HG02642 (cell line): ENCODE data around the gene KIF12.

Source experiments
- ATAC-seq: cut with Tn5 transposase; IDR thresholded peaks from one replicate; pipeline ENCODE4 v1.9.1; 2021; ENCODE audit warnings: mild to moderate bottlenecking; ENCODE audit not compliant: unreplicated experiment, poor library complexity

KIF12 gene

GRCh38 chr9:114072184-114073140 is 26.6 kb downstream of the KIF12 start:
- ATAC-seq = no peak

GRCh38 chr9:114071197-114071795 is 27.8 kb downstream of the KIF12 start:
- ATAC-seq = no peak

GRCh38 chr9:114070188-114071103 is 28.6 kb downstream of the KIF12 start:
- ATAC-seq = no peak

- no peak for ATAC-seq
Measured at GRCh38 chr9:114069476-114070187, 29.5 kb downstream of the KIF12 start.

- no peak for ATAC-seq
Measured at GRCh38 chr9:114065304-114065703, 33.8 kb downstream of the KIF12 start.

GRCh38 chr9:114061830-114062474 is 37.1 kb downstream of the KIF12 start:
- no peak for ATAC-seq

- no peak for ATAC-seq
Measured at GRCh38 chr9:114061292-114061691, 37.8 kb downstream of the KIF12 start.

- ATAC-seq = no peak
Measured at GRCh38 chr9:114060711-114061110, 38.4 kb downstream of the KIF12 start.

- ATAC-seq = no peak
Measured at GRCh38 chr9:114060070-114060469, 39.0 kb downstream of the KIF12 start.

GRCh38 chr9:114059047-114059803 is 39.9 kb downstream of the KIF12 start:
- ATAC-seq = no peak

- no peak for ATAC-seq
Measured at GRCh38 chr9:114058688-114059046, 40.4 kb downstream of the KIF12 start.

- no peak for ATAC-seq
Measured at GRCh38 chr9:114057161-114057885, 41.8 kb downstream of the KIF12 start.

- ATAC-seq = no peak
Measured at GRCh38 chr9:114056527-114056926, 42.6 kb downstream of the KIF12 start.

GRCh38 chr9:114055894-114056293 is 43.2 kb downstream of the KIF12 start:
- no peak for ATAC-seq

GRCh38 chr9:114055061-114055460 is 44.0 kb downstream of the KIF12 start:
- no peak for ATAC-seq

- no peak for ATAC-seq
Measured at GRCh38 chr9:114054191-114054690, 44.9 kb downstream of the KIF12 start.

- no peak for ATAC-seq
Measured at GRCh38 chr9:114053246-114054005, 45.7 kb downstream of the KIF12 start.
